GM12873 (cell line): Measurements from ENCODE around the gene CEP43.

ENCODE experiments used
- CTCF ChIP-seq: IDR thresholded peaks from 2 replicates; pipeline ENCODE4 v1.5.1; 2012; ENCODE audit warnings: low read depth, mild to moderate bottlenecking, moderate library complexity, low read length, control low read depth; ENCODE audit not compliant: insufficient read depth; ENCODE audit errors: missing control alignments

The CEP43 gene

GRCh38 chr6:167045828-167046580 is 46.8 kb downstream of the CEP43 start:
- peak; percentile 51 for TF ChIP-seq CTCF

GRCh38 chr6:167046861-167047495 is 47.8 kb downstream of the CEP43 start:
- TF ChIP-seq CTCF = no peak

DNA sequence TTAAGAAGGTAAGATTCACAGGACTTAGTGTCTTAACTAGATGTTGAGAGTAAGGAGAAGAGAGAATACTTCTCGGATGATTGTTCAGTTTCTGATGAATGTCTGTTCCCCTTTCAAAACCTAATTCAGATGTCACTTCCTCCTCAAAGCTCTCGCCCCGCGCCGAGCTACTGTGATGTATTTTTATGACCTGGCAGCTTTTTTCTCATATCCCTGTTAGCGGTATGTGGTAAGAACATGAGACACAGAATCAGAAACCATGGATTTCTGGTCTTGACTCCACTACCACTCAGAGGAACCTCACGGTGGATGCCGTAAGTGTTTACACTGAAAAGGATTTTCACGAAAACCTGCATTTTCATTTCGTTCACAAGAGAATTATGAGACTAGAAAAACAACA is 48.4 kb downstream of the CEP43 start:
- no peak for TF ChIP-seq CTCF
